Caki2 (cell line): ENCODE measurements around the gene HTD2. TPM values are rescaled to one million over a fixed set of nuclear protein-coding genes. Genes with fewer than 3 reads are reported as not detected.
"Not testable (repeated sequence)": the region's sequence is repeated elsewhere in the genome, so short reads cannot be mapped to it uniquely, and the experiment has no call there.

Experiments used
- DNase-seq: peaks from one replicate; pipeline ENCODE4 v3.0.0-alpha.2; 2015; ENCODE audit warnings: low read depth
- in situ Hi-C: cut with HindIII; loops from 2 replicates; pipeline ENCODE4 v1.10.0; 2016; ENCODE audit warnings: low sequenced_read_pairs, low pct_unique_long_range_greater_than_20kb, mixed read lengths
- total RNA-seq: library from RNA; depleted of rRNA; stranded (reverse); fragments of >200 nt; shearing (Covaris generic); gene quantifications from 2 replicates; pipeline ENCODE4 v1.2.3, GENCODE V29; 2014; ENCODE audit warnings: low replicate concordance

Gene HTD2
- total RNA-seq, 1 experiment from 2014 or later, result 7.9 TPM

DNA sequence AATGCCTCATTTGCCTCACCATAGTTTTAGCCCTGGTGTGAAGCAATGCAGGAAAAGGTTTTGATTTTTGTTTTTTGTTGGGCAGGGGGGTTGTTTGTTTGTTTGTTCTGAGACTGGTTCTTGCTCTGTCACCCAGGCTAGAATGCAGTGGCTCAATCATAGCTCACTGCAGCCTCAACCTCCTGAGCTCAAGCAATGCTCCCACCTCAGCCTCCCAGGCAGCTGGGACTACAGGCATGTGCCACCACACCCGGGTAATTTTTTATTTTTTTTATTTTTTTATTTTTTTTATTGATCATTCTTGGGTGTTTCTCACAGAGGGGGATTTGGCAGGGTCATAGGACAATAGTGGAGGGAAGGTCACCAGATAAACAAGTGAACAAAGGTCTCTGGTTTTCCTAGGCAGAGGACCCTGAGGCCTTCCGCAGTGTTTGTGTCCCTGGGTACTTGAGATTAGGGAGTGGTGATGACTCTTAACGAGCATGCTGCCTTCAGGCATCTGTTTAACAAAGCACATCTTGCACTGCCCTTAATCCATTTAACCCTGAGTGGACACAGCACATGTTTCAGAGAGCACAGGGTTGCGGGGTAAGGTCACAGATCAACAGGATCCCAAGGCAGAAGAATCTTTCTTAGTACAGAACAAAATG is 17.2 kb upstream of the HTD2 start:
- DNase-seq, in situ Hi-C loops: not testable (repeated sequence)

GRCh38 chr3:58290446-58290845 is 15.9 kb upstream of the HTD2 start:
- in situ Hi-C loops, DNase-seq: not testable (repeated sequence)

GRCh38 chr3:58291671-58292338 is 14.5 kb upstream of the HTD2 start:
- no peak for DNase-seq
- in situ Hi-C loops, result no loop called here

- in situ Hi-C loops, result no loop called here
- DNase-seq, result no peak
Measured at GRCh38 chr3:58292866-58293265, 13.5 kb upstream of the HTD2 start.

- DNase-seq, result no peak
- in situ Hi-C loops, result no loop called here
Measured at GRCh38 chr3:58293516-58293915, 12.8 kb upstream of the HTD2 start.

DNA sequence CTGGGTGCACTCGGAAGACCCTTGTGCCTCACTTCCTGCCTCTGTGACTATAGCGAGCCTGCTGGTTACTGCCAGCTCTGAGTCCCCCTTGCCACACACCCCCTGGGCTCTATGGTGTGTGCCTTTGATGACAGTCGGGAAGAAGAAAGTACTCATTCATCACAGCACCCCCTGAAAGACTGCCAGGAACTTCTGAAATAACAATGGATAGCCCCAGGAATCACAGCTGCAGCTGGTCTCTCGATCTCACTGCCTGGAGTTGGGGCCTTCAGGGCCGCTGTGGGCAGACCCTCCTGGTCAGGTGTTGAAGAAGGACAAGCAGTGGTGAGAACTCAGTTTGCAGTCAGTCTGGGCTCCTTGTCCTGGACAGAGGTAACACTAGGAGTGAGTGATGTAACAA is 10.1 kb upstream of the HTD2 start:
- no peak for DNase-seq
- in situ Hi-C loops, result no loop called here

DNA sequence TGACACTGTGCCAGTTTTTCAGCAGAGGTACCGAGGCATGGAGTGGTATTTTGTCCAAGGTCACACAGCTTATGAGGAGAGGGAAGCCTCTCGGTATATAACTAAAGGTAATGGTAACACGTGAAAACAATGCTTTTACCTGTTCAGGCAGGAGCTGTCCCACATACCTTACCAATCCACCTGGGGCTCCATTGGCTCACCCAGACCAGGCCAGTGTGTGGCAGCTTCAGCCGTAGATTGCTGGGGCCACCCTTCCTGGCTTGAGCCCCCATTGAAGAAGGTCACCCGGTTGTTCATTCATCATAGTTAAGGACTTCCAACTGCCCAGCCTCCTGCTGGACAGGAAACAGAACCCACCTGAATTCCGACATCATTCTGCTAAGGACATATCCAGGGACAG is 9.5 kb upstream of the HTD2 start:
- no peak for DNase-seq
- in situ Hi-C loops, result no loop called here

DNA sequence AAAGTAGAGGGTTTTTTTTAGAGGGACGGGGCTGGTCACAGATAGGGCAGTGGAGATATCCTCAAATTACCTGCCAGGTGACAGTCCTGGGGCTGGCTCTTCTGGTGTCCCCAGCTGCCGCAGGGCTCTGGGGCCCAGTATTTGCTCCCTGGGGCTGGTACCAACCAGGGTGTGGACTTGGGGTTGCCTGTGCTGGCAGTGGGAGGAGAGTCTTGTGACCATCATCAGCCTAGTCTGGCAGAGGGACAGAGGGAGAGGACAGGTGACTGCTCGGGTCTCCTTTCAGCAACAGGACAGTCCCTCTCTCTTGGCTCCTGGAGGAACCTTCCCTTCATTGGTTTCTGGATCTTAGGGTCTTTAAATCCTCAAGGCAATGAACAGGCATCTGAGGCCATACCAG is 8.1 kb upstream of the HTD2 start:
- in situ Hi-C loops, result no loop called here
- no peak for DNase-seq

GRCh38 chr3:58299075-58299474 is 7.2 kb upstream of the HTD2 start:
- in situ Hi-C loops, result no loop called here
- no peak for DNase-seq

GRCh38 chr3:58299839-58300516 is 6.3 kb upstream of the HTD2 start:
- in situ Hi-C loops, result no loop called here
- DNase-seq, result peak; percentile 12

GRCh38 chr3:58307639-58308215 is 1.4 kb downstream of the HTD2 start:
- DNase-seq, result peak; percentile 47
- in situ Hi-C loops, result no loop called here

GRCh38 chr3:58308728-58309127 is 2.4 kb downstream of the HTD2 start:
- DNase-seq, result no peak
- in situ Hi-C loops, result no loop called here

DNA sequence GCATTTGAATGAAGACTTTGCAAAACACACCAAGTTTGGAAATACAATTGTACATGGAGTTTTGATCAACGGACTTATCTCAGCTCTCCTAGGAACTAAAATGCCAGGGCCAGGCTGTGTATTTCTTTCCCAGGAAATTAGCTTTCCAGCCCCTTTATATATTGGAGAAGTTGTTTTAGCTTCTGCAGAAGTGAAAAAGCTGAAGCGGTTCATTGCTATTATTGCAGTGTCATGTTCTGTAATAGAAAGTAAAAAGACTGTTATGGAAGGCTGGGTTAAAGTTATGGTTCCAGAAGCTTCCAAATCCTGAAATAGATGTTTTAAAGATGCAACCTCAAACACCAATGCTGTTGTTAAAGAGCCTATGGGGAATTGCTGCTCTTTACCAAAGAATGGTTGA is 11.5 kb downstream of the HTD2 start:
- in situ Hi-C loops, result no loop called here
- no peak for DNase-seq

- in situ Hi-C loops, result no loop called here
Measured at GRCh38 chr3:58321791-58322190, 15.5 kb downstream of the HTD2 start.

GRCh38 chr3:58322793-58323192 is 16.5 kb downstream of the HTD2 start:
- in situ Hi-C loops, result no loop called here

More at GRCh38 chr3:58321791-58322190, 15.5 kb downstream of the HTD2 start:
- DNase-seq, result no peak

GRCh38 chr3:58323529-58324390 is 17.4 kb downstream of the HTD2 start:
- in situ Hi-C loops, result no loop called here
- DNase-seq, result no peak

More at GRCh38 chr3:58322793-58323192, 16.5 kb downstream of the HTD2 start:
- DNase-seq, result no peak

- no peak for DNase-seq
- in situ Hi-C loops, result no loop called here
Measured at GRCh38 chr3:58324391-58325390, 18.4 kb downstream of the HTD2 start.
